Measurements from ENCODE around the gene AKIRIN2.

AKIRIN2 gene

DNA sequence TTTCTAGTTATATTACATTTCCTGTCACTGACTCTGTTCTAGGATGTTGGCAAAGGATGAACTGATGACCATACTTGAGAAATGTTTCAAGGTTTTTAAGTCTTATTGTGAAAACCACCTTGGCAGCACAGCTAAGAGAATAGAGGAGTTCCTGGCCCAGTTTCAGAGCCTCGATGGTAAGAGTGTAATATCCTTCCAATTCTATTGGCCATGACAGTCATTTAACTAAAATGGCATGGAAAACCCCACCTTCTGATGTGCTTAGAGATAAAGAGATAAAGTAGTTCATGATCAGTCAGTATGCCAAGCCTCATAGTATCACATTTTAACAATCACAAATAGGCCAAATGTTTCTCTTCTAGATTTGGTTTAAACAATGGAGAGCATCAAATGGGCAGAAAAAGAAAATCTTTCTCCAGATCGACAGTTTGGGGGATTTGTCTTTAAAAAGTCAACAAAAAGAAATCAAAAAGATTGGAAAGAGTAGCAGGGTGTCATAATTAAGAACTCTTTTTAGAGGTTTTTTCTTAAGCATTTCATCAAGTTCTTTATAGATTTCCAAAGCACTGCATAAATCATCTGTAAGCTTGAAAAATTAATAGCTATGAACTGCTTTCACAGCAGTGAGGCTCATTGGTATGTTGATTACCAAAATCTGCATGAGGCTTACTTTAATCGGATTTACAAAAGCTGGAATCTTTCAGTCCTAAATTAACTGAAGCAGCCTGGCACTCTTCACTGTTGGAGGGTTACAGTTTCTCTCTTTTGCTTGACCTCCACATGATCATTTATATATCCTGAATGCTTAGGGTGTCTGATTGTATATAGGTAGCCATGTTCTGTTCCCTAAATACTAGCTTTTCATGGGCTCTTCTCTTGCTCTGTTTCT, 48.7 kb downstream of the AKIRIN2 start:
- DNase-seq, result no peak

DNA sequence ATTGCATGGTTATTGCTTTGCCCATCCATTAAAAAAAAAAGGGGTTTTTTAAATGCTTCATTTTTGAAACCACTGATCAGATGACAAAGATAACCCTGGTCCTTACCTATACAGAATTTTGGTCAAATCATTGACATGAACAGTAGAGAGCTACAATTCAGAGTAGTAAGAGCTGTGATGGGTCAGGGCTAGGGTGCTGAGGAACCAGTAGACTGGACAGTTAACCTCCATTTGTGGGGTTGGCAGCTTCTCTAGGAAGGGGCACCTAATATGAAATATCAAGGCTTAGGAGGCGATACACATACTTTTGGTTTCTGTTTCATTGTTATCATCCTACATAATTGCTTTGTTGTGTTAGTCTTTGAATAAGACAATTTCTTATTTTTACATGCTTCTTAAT, 57.0 kb downstream of the AKIRIN2 start:
- no peak for DNase-seq

- DNase-seq, result no peak
Observed at GRCh38 chr6:87641065-87641692, 60.9 kb downstream of the AKIRIN2 start.

DNA sequence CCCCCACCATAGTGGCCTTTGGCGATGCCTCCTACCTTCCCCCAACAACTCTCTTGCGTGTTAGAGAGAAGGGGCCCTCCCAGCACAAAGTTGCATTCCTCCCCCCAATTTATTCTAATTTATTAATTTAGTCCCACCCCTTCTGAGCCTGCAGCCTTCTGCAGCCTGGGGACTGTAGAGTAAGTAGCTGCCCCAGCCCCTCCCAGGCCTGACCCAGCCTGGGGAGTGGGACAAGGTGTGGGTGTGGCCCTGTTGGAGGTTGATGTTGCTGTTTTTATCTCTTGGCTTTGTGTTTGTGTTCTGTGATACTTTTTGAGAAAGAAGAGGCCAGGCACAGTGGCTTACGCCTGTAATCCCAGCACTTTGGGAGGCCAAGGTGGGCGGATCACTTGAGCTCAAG, 62.7 kb downstream of the AKIRIN2 start:
- DNase-seq, result no peak

- DNase-seq, result no peak
Observed at GRCh38 chr6:87637106-87637505, 64.9 kb downstream of the AKIRIN2 start.

GRCh38 chr6:87636315-87636714, 65.7 kb downstream of the AKIRIN2 start:
- DNase-seq, result no peak

DNA sequence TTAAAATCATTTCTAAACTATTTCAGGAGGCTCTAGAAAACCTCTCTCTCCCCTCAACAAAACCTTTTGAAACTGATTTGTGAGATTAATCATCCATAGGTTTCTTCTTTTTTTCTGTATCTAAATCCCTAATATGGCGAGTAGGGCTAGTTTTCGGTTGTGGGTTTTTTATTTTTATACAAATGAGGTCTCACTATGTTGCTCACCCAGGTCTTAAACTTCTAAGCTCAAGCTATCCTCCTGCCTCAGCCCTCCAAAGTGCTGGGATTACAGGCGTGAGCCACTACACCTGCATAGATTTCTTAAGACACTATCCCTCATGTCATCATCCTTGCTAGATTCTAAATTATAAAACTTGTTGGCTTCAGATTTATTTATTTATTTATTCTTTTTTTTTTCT, 68.2 kb downstream of the AKIRIN2 start:
- DNase-seq, result no peak

GRCh38 chr6:87630746-87631145, 71.3 kb downstream of the AKIRIN2 start:
- DNase-seq, result no peak

GRCh38 chr6:87628881-87629280, 73.2 kb downstream of the AKIRIN2 start:
- no peak for DNase-seq

GRCh38 chr6:87628424-87628823, 73.6 kb downstream of the AKIRIN2 start:
- DNase-seq, result no peak

Data from effector CD4-positive, alpha-beta T cell (primary cell).